NCI-H2196 treated with DMSO at 0.1 percent for 48 hours (cell line): ENCODE measurements around the gene SLC24A3.
A peak's percentile ranks its signal among the peaks of the same experiment; 100 is the strongest.

ENCODE experiments used
- DNase-seq: peaks from one replicate; lab custom pipeline; 2025; ENCODE audit not compliant: unreplicated experiment; lab: John Stamatoyannopoulos, UW

Gene SLC24A3

DNA sequence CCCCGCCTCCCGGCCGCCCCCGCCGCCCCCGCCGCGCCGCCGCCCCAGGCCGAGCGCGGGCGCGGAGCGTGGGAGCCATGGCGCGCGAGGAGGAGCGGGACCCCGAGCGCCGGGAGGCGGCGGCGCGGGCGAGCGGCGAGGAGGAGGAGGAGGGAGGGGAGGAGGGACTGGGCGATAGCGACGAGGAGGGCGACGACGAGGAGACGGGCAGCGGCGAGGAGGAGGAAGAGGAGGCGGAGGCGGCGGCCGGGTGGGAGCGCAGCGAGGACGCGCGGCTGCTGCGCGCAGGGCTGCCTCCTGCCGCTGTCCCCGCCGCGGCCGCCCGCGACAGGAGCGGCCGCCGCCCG is at the start of gene SLC24A3:
TSS of gene SLC24A3 (plus strand) at position 174 of the 347 bp plus-strand sequence.
- DNase-seq, result no peak

- DNase-seq, result no peak
Observed at GRCh38 chr20:19170148-19170547, 42.3 kb upstream of the SLC24A3 start.

GRCh38 chr20:19172637-19173036 is 39.8 kb upstream of the SLC24A3 start:
- DNase-seq, result no peak

GRCh38 chr20:19176470-19177052 is 35.9 kb upstream of the SLC24A3 start:
- no peak for DNase-seq

DNA sequence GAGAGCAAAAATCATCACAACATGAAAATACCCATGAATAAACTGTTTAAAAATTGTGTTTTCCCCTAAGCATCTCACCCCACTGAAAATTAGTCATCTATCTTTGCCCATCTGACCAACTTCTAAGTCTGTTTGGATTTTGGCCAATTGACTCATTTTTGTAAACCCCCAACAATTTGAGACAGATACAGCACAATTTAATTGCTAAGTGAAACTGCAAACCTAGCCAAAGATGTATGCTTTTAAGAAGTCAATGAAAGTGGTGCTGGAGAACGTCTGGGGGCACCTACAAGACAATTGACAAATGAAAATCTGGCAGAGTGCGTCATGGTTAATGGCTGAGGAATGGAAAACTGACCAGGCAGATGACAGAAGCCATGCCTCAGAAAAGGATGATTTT is 30.9 kb upstream of the SLC24A3 start:
- no peak for DNase-seq

- no peak for DNase-seq
Observed at GRCh38 chr20:19185083-19185482, 27.4 kb upstream of the SLC24A3 start.

DNA sequence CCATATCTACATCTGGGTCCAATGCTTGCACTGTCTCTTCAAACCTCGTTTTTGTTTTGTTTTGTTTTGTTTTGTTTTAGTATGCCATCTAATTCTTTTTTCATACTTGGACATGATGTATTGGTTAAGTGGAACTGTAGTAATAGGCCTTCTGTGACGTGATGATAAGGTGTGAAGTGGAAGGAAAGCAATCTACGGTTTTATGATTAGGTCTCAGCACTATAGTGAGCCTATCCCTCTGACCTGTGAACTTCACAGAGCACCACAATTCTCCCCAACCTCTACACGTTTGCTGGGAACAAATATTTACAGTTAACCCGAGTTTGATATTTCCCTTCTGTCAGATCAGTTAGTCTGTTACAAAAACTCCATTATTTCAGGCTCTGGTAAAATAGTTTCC is 19.1 kb upstream of the SLC24A3 start:
- no peak for DNase-seq

DNA sequence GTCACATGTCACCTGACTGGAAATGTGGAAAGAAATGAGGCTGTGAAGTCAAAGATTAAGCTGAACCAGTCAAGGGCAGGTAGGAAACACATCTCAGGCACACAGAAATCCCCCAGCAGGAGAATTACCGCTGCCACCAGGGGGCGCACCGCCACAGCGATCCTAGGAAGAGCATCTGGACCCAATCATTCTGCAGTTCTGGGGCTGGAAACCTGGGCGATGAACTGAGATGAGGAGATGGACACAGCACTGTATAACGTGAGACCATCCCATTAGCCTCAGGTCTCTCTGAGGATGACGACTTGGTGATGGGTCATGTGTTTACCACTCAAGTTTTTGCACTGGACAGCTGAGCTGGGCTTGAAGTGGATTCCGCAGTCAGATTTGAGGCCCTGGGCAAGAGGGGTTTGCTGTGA is 6.5 kb upstream of the SLC24A3 start:
- no peak for DNase-seq

- no peak for DNase-seq
Observed at GRCh38 chr20:19207541-19207940, 4.9 kb upstream of the SLC24A3 start.

- no peak for DNase-seq
Observed at GRCh38 chr20:19210391-19211155, 1.9 kb upstream of the SLC24A3 start.

- no peak for DNase-seq
Observed at GRCh38 chr20:19211252-19211651, 1.2 kb upstream of the SLC24A3 start.

DNA sequence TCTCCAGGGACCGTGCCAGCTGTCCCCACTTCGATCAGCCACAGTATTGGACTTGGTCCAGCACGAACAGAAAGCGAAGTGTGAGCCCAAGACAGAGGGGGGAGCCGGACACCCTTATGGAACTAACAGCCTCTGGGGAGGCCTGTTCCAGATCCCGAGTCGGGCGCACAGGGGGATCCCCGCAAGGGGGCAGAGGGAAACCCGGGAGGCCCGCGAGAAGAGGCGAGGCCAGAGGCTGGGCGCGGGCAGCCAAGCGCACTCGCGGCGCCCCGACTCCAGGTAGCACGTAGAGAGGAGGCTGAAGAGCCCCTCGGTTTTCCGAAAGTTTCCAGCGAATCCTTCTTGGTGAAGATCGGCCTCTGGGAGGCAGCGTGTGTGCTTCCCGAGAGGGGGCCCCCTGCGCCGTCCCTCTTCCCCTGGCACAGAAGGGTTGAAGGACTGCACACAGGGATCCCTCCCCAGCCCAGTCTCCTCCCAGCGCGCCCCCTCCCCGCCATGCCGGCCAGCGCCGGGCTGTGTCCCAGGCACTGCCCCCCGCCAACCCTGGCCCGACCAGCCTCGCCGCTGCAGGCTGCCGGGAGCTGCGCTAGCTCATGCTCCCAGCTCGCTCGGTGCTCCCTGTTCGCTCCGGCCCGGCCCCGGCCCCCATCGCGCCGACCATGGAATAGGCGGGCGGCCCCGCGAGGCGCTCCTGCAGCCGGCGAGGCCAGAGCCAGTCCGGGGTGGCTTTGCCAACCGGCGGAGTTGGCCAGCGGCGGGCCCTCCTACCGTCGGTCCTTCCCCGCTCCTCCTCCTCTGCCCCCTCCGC is 577 bp upstream of the SLC24A3 start:
- DNase-seq, result peak; percentile 45

DNA sequence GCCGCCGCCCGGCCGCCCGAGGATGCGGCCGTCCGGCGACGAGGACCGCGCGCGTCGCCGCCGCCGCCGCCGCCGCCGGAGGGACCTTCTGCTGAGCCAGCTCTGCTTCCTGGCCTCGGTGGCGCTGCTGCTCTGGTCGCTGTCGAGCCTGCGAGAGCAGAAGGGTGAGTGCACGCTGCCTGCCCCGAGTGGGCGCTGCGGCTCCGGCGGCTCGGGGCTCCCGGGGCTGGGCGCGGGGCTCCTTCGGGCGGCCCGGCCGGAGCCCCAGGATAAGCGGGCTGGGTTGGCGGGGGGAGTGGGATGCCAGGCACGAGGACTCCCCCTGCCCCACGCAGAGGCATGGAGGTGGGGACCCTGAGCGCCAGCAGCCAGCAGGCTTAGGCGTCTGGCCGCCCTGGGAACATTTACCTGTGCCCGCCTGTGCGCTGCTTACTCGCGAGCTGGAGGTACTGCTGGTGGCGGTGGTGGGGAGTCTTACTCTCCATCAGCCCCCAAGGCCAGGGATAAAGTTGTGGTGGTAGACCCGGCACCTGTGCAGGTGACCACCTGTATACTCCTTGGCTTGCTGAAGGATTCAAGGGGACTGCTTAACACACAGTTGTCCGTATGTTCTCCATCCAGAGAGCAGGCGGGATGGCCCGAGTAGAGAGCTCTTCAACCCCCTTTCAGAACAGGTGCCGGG is 520 bp downstream of the SLC24A3 start:
- DNase-seq, result peak; percentile 39

GRCh38 chr20:19213946-19214490 is 1.6 kb downstream of the SLC24A3 start:
- DNase-seq, result no peak

- no peak for DNase-seq
Observed at GRCh38 chr20:19218411-19218810, 6.0 kb downstream of the SLC24A3 start.

GRCh38 chr20:19222520-19223040 is 10.1 kb downstream of the SLC24A3 start:
- DNase-seq, result no peak

GRCh38 chr20:19223640-19224039 is 11.2 kb downstream of the SLC24A3 start:
- no peak for DNase-seq

GRCh38 chr20:19231359-19232035 is 19.1 kb downstream of the SLC24A3 start:
- DNase-seq, result no peak

DNA sequence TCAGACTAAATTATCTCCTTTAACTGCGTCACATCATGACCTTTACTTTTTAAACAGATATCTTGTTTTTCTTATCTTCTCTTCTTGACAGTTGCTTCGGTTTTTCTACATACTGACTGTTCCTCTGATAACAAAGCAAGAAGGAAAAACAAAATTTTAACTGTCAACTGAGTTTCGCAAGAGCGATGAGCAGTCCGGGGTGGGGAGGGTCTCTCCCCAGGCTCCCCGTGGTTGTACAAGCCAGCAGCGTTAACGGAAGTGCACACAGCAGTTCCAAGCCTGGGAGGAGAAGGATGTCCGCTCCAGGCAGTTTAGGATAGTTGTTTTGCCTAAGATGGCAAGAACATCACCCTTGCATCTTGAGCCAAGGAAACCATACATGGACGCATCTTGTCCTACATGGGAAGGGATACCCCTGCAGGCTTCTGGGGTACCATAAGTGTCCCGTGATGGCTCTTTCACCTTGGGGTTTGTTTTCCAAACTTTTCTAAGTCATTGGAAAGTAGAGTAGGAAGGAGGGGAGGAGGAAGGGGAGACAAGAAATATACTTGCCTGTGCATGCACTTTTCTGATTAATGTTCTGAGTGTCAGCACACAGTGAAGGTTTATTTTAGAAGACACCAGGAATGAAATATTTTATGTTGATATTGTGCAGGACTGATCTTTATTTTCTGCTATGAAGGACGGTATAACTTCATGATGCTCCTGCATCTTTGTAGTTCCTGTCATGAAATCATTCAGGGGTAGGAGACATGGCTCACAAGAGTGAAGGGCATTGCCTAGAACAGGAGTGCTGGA is 20.8 kb downstream of the SLC24A3 start:
- DNase-seq, result no peak
